Activated CD8-positive, alpha-beta T cell treated with anti-CD3 and anti-CD28 coated beads for 36 hours (primary cell): ENCODE results near the gene CES5A. TPM values are rescaled to one million over a fixed set of nuclear protein-coding genes. Genes with fewer than 3 reads are reported as not detected.
"Not testable (repeated sequence)": the region's sequence is repeated elsewhere in the genome, so short reads cannot be mapped to it uniquely, and the experiment has no call there.

ENCODE experiments used
- ATAC-seq: fragments of 200-7000 bp; cut with Tn5 transposase; one replicate; pipeline ENCODE4 v1.10.0; 2021; ENCODE audit warnings: mild to moderate bottlenecking, moderate library complexity
- CTCF ChIA-PET: fragments of 350-600 bp; sonication (Branson Sonifier 250); formaldehyde crosslinking; loops from one replicate; lab custom pipeline; 2021; ENCODE audit warnings: antibody characterized with exemption; lab: Charles Lee
- POLR2A ChIA-PET: fragments of 350-600 bp; sonication (Branson Sonifier 250); formaldehyde crosslinking; loops from one replicate; lab custom pipeline; 2021; ENCODE audit warnings: antibody characterized with exemption; lab: Charles Lee
- DNase-seq: peaks from one replicate; pipeline ENCODE4 v3.0.0-alpha.2; 2020
- H3K27ac Mint-ChIP-seq: one replicate; pipeline ENCODE4 v1.8.0; 2021; ENCODE audit warnings: mild to moderate bottlenecking, mixed read lengths
- H3K27me3 Mint-ChIP-seq: one replicate; pipeline ENCODE4 v1.8.0; 2021; ENCODE audit warnings: mixed read lengths
- H3K36me3 Mint-ChIP-seq: one replicate; pipeline ENCODE4 v1.8.0; 2021; ENCODE audit warnings: low read depth, mixed read lengths
- H3K4me1 Mint-ChIP-seq: one replicate; pipeline ENCODE4 v1.8.0; 2021; ENCODE audit warnings: low read depth, mixed read lengths
- H3K4me3 Mint-ChIP-seq: one replicate; pipeline ENCODE4 v1.8.0; 2021; ENCODE audit warnings: mild to moderate bottlenecking, moderate library complexity, mixed read lengths
- H3K9me3 Mint-ChIP-seq: one replicate; pipeline ENCODE4 v1.8.0; 2021; ENCODE audit warnings: mixed read lengths
- CTCF ChIP-seq: fragments of 200-600 bp; IDR thresholded peaks from one replicate; pipeline ENCODE4 v1.8.0; 2022; ENCODE audit warnings: antibody characterized with exemption, mild to moderate bottlenecking
- intact Hi-C: fragments of 100-400 bp; cut with micrococcal nuclease; formaldehyde crosslinking; loops from one replicate; pipeline ENCODE4 v1.10.0; 2022
- total RNA-seq, 2 experiments: library from RNA; stranded (reverse); gene quantifications; one replicate each; pipeline ENCODE4 v1.2.3, GENCODE V29; 2021

CES5A gene
- total RNA-seq, 2 experiments from 2014 or later, result not detected

GRCh38 chr16:55832773-55833691, 42.1 kb downstream of the CES5A start, which contains the start of gene CES1:
Gene CES1, minus strand, starts transcription at chr16:55833096. Its CDS starts 41 bp downstream, at chr16:55833055.
- Mint-ChIP-seq H3K27ac (no peak within 1 kb of the TSS), H3K4me1 (no peaks in the 10 kb centered on the region), H3K9me3 (no peaks in the 10 kb centered on the region), H3K4me3 (no peak within 1 kb of the TSS), H3K36me3 (no peaks in the 10 kb centered on the region), H3K27me3 (peaks cover 3% of the 10 kb centered on the region)
- TF ChIP-seq CTCF, result no peak
- intact Hi-C loops, result no loop called here
- ChIA-PET POLR2A (no interaction called here), CTCF (no interaction called here)
- ATAC-seq (no peak), DNase-seq (no peak)

- Mint-ChIP-seq H3K4me1 (no peaks in the 10 kb centered on the region), H3K27ac (no peak overlapping the region), H3K27me3 (peaks cover 3% of the 10 kb centered on the region), H3K36me3 (no peaks in the 10 kb centered on the region), H3K4me3 (no peak overlapping the region), H3K9me3 (no peaks in the 10 kb centered on the region)
- ChIA-PET CTCF (no interaction called here), POLR2A (no interaction called here)
- TF ChIP-seq CTCF, result no peak
- ATAC-seq, result no peak
- DNase-seq, result no peak
- intact Hi-C loops, result no loop called here
Observed at GRCh38 chr16:55832425-55832772, 42.8 kb downstream of the CES5A start.

- H3K4me3 Mint-ChIP-seq, result no peak overlapping the region
- intact Hi-C loops, result no loop called here
- H3K4me1 Mint-ChIP-seq, result no peaks in the 10 kb centered on the region
- peaks cover 3% of the 10 kb centered on the region for H3K27me3 Mint-ChIP-seq
- no peak for ATAC-seq
- DNase-seq, result no peak
- no peak for TF ChIP-seq CTCF
- ChIA-PET POLR2A (no interaction called here), CTCF (no interaction called here)
- H3K36me3 Mint-ChIP-seq, result no peaks in the 10 kb centered on the region
- H3K9me3 Mint-ChIP-seq, result no peaks in the 10 kb centered on the region
- H3K27ac Mint-ChIP-seq, result no peak overlapping the region
Observed at GRCh38 chr16:55830658-55831294, 44.4 kb downstream of the CES5A start.

- POLR2A ChIA-PET, intact Hi-C loops, CTCF ChIA-PET, H3K27ac Mint-ChIP-seq, ATAC-seq, H3K36me3 Mint-ChIP-seq, H3K9me3 Mint-ChIP-seq, DNase-seq, H3K4me3 Mint-ChIP-seq, H3K4me1 Mint-ChIP-seq, H3K27me3 Mint-ChIP-seq: not testable (repeated sequence)
Observed at GRCh38 chr16:55829232-55829631, 45.9 kb downstream of the CES5A start.

GRCh38 chr16:55828680-55829079, 46.5 kb downstream of the CES5A start:
- no peak for ATAC-seq
- no peak for TF ChIP-seq CTCF
- H3K4me3 Mint-ChIP-seq, result no peak overlapping the region

More at GRCh38 chr16:55828680-55829079, 46.5 kb downstream of the CES5A start:
- no peaks in the 10 kb centered on the region for H3K36me3 Mint-ChIP-seq
- H3K27me3 Mint-ChIP-seq, result peaks cover 3% of the 10 kb centered on the region
- H3K4me1 Mint-ChIP-seq, result no peaks in the 10 kb centered on the region
- no peak for DNase-seq
- intact Hi-C loops, result no loop called here
- H3K9me3 Mint-ChIP-seq, result no peaks in the 10 kb centered on the region
- ChIA-PET POLR2A (no interaction called here), CTCF (no interaction called here)
- H3K27ac Mint-ChIP-seq, result no peak overlapping the region
